ENCODE data around the gene FOSL1.
"Not testable (repeated sequence)": the region's sequence is repeated elsewhere in the genome, so short reads cannot be mapped to it uniquely, and the experiment has no call there.

Gene FOSL1

DNA sequence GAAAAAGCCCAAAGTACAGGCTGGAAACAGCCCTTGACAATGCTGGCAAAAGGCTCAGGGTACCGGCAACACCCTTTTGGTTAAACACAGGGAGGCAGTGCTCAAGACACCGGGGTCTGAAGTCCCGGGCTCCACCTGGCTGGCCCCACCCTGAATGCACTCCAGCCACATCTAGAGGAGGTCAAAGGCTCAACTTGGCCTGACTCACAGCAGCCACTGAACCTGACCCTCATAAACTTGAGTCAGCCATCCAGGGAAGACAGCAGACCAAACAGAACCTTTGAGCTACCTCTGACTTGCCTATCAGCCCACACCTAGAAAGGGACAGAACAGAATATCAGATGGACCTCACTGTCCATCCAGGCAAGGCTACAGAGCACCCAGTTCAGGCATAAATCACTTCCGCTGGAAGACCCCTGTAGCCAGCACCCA is 46.0 kb downstream of the FOSL1 start:
- DNase-seq (ENCODE audit: low read depth in 2 of 2, low spot score in 1 of 2) = no peak

DNA sequence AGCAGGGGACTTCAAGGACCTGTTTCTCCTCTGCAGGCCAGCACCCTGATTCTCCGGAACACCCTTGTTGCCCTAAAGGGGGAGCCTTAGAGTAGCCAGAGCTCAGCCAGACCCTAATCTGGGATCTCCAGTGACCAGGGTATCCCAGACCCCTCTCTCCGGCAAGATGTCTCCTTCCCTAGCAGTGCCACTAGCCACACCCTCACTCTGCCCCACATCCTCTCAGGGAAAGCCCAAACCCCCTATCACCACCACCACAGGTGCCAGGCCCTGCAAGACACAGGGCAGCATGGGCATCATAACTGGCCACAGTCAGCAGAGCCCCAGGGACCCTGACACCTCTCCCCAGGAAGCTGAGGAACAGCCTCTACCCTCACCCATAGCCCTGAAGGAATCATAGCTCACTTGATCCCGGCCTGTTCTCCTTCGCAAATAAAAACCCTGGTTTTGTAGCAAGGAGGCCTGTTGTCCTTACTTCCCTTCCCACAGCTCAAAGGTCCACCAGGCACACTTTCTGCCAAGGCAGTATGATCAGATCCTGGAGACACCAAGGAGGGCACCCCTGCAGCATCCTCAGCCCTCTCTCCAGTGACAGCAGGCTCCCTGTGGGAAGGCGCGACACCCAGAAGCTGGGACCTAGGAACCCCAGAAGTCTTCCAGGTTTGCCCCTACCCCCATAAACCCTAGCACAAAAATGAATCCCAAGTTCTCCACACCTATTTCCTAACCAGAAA is 46.8 kb downstream of the FOSL1 start:
- no peak for DNase-seq (ENCODE audit: low read depth in 2 of 2, low spot score in 1 of 2)

DNA sequence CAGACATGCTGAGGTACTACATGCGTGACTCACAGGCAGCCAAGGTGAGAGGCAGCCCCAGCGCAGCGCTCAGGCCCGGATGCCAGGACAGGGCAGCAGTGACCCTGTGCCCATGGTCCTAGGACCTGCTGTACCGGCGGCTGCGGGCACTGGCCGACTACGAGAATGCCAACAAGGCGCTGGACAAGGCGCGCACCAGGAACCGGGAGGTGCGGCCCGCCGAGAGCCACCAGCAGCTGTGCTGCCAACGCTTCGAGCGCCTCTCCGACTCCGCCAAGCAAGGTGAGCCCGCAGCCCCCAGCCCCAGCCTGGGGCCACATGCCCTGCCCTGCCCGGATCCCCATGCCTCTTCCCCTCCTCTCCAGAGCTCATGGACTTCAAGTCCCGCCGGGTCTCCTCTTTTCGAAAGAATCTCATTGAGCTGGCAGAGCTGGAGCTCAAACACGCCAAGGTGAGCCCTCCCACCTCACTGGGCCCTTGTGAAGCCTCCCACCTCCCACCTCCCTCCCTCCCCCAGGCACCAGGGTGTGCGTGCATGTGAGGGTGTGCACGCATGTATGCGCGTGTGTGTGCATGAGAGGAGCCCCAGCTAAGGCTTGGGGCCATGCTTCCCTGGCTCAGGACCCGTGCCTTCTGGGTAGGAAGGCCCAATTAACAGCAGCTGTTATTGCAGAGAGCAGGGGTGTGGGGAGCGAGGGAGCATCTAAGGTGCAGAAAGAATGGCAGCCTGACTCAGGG is 47.5 kb downstream of the FOSL1 start:
- DNase-seq (ENCODE audit: low read depth in 2 of 2, low spot score in 1 of 2) = no peak

DNA sequence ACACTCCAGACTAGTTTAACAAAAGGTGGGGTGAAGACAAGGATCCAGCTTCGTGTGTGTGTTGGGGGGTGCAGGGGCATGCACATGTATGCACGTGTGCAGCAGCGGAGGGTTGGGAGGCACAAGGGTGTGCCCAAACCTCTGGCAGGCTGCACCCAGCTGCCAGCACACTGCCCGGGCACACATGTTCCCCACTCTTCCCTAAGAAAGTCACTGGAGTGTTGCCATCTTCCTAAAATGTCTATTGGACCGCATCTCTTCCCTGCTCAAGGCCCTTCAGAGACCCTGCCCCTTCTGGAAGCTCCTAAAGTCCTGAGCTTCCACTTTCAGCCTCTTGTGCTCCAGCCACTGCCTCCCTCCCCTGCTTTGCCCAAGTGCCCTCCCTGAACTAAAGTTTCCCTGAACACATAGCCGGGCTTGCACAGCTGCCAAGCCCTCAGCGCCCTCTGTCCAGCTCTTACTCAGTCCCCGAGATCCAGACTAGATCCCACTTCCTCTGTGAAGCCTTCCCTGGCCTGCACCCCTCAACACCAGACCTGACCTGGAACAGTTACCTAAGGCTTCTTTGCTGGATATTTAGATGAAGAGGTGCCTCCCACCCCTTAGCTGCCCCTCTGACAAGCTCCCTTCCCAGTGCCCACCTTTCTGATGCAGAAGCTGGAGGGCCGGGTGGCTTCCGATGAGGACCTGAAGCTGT is 48.2 kb downstream of the FOSL1 start:
- DNase-seq (ENCODE audit: low read depth in 2 of 2, low spot score in 1 of 2) = no peak

DNA sequence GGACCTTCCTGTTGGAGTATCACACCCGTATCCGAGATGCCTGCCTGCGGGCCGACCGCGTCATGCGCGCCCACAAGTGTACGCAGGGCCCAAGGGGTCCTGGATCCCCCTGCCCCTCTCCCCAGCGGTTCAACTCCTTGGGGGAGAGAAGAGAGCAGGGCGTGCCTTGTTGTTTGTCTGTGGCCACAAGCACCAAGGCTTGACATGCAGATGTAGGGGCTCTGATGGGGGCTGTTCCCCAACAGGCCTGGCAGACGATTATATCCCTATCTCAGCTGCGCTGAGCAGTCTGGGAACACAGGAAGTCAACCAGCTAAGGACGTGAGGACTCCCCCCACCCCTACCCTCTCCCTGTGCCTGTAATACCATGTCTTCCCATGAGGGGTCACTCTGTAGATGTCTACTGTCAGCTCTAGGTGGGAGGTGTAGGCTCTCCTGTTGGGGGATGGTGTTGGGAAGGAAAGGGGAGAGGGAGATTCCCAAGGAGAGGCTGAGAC is 49.1 kb downstream of the FOSL1 start:
- DNase-seq (ENCODE audit: low read depth in 2 of 2, low spot score in 1 of 2) = no peak

DNA sequence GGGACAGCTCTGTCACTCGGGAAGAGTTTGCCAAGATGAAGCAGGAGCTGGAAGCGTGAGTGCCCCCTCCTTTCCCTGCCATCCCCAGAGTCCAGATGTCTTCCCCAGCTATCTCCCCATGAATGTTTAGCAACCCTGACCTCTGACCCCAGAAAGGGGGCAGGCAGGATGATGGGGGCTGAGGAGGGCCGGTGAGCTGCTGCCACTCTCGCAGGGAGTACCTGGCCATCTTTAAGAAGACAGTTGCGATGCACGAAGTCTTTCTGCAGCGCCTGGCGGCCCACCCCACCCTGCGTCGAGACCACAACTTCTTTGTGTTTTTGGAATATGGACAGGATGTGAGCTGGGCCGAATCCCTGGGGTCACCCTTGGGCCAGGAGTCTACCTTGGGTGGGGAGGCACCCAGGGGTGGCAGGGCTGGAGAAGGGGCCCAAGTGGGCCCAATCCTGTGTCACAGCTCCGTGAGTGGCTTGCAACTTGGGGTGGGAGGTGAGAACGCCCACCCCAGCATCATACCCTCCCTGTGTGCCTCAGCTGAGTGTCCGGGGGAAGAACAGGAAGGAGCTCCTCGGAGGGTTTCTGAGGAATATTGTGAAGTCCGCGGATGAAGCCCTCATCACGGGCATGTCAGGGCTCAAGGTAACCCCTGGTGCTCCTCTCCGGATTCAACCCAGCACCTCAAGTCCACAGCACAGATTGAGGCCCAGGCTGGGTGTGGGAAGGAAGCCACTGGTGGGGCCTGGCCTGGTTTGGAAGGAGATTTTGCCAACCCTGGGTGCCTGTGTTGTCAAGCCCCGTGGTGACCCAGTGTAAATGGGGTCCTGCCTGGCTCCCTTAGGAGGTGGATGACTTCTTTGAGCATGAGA is 49.7 kb downstream of the FOSL1 start:
- no peak for DNase-seq (ENCODE audit: low read depth in 2 of 2, low spot score in 1 of 2)

DNA sequence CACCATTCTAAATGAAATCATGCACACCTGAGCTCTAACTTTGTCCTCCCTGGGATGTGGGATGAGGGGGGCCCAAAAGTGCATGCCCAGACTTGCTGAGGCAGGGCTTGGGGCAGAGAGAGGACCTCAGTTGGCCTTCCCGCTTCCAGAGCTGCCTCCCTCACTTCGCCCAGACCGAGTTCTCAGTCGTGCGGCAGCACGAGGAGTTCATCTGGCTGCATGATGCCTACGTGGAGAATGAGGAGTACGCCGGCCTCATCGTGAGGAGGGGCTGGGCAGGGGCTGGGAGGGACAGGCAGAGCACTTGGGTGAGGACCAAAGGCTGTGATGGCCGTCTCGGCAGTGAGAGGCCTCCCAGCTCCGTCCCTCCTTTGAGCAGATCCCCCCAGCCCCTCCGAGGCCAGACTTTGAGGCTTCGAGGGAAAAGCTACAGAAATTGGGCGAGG is 50.4 kb downstream of the FOSL1 start:
- DNase-seq (ENCODE audit: low read depth in 2 of 2, low spot score in 1 of 2) = no peak

DNA sequence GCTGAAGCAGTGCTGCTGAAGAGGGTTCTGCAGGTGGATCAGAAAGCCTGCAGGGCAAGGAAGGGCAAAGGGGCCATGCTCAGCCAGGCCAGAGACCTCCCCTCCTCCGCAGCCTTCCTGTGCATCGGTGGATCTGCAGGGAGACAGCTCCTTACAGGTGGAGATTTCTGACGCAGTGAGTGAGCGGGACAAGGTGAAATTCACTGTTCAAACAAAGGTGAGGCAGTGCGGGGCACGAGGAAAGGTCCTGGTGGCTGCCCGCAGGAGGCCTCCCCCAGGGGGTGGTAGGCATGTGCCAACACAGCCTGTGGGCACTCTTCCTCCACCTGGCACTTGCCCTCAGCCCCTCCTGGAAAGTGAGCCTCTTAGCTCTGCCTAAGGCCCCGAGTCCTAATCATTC is 50.8 kb downstream of the FOSL1 start:
- DNase-seq (ENCODE audit: low read depth in 2 of 2, low spot score in 1 of 2) = no peak

DNA sequence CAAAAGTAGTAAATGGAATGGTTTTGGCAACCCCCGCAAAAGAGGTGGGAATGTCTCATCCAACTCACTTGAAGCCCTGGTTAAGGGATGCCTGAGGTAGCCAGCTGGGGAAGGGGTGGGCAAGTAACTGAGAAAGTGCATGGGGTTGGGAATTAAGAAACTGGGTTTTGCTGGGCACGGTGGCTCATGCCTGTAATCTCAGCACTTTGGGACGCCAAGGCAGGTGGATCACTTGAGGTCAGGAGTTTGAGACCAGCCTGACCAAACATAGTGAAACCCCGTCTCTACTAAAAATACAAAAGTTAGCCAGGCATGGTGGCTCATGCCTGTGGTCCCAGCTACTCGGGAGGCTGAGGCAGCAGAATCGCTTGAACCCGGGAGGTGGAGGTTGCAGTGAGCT is 51.5 kb downstream of the FOSL1 start:
- not testable (repeated sequence) for DNase-seq (ENCODE audit: low read depth in 2 of 2, low spot score in 1 of 2)

DNA sequence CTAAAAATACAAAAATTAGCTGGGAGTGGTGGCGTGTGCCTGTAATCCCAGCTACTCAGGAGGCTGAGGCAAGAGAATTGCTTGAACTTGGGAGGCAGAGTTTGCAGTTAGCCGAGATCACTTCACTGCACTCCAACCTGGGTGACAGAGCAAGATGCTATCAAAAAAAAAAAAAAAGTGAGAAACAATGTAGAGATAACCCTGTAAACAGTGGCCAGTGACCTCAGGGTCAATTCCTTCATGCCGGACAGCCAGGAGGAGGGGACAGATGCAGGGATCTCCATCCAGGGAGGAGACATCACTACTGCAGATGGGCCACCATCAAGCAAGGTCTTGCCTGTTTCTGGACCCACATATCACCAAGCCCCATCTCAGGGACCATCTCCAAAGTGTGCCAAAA is 52.4 kb downstream of the FOSL1 start:
- no peak for DNase-seq (ENCODE audit: low read depth in 2 of 2, low spot score in 1 of 2)

DNA sequence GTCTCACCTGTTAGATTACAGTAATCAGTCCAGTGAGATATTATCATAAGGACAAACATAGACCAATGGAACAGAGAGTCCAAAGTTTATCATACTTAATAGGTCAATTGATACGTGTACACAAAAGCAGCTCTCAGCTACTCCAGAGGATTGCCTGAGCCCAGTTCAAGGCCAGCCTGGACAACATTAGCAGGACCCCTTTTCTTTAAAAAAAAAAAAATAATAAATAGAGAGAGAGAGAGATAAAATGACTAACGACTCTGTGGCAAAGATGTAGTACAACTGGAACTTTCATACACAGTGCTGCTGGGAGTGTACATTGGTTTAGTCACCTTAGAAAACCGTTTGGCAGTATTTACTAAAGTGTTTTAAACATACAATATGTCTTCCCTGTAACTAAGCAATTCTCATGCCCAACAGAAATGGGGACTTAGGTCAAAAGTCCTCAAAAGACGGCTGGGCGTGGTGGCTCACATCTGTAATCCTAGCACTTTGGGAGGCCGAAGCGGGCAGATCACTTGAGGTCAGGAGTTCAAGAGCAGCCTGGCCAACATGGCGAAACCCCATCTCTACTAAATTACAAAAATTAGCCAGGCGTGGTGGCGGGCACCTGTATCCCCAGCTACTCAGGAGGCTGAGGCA is 55.8 kb downstream of the FOSL1 start:
- DNase-seq (ENCODE audit: low read depth in 2 of 2, low spot score in 1 of 2) = no peak

DNA sequence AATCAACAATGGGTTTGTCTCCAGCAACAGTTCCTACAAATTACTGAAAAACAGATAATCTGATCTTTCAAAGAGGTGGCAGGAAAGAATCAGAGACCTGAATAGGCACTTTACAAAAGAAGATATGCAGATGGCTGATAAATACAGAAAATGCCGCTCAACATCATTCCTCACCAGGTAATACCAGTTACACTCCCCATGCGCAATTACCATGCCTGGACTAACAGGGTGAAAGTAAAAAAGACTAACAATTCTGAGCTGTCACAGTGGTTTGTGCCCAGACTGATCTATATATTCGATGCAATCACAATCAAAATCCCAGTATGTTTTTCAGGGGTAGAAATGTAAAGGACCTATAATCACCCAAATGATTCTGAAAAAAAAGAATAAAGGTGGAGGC is 56.4 kb downstream of the FOSL1 start:
- DNase-seq (ENCODE audit: low read depth in 2 of 2, low spot score in 1 of 2) = no peak

DNA sequence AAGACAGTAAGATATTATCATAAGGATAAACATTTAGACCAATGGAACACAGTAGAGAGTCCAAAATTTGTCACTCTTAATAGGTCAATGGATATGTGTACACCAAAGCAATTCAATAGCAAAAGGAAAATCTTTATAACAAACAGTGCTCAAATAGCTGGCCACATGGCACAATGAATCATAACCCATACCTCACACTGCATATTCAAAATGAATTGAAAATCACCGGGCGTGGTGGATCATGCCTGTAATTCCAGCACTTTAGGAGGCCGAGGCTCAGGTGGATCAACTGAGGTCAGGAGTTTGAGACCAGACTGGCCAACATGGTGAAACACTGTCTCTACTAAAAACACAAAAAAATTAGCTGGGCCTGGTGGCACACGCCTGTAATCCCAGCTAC is 58.0 kb downstream of the FOSL1 start:
- DNase-seq (ENCODE audit: low read depth in 2 of 2, low spot score in 1 of 2) = no peak
